NCI-H2196 (cell line): ENCODE results near the gene ARHGEF10L.
"Not testable (repeated sequence)": the region's sequence is repeated elsewhere in the genome, so short reads cannot be mapped to it uniquely, and the experiment has no call there.

ENCODE experiments used
- DNase-seq: peaks from one replicate; lab custom pipeline; 2025; ENCODE audit not compliant: unreplicated experiment; lab: John Stamatoyannopoulos, UW

The ARHGEF10L gene

DNA sequence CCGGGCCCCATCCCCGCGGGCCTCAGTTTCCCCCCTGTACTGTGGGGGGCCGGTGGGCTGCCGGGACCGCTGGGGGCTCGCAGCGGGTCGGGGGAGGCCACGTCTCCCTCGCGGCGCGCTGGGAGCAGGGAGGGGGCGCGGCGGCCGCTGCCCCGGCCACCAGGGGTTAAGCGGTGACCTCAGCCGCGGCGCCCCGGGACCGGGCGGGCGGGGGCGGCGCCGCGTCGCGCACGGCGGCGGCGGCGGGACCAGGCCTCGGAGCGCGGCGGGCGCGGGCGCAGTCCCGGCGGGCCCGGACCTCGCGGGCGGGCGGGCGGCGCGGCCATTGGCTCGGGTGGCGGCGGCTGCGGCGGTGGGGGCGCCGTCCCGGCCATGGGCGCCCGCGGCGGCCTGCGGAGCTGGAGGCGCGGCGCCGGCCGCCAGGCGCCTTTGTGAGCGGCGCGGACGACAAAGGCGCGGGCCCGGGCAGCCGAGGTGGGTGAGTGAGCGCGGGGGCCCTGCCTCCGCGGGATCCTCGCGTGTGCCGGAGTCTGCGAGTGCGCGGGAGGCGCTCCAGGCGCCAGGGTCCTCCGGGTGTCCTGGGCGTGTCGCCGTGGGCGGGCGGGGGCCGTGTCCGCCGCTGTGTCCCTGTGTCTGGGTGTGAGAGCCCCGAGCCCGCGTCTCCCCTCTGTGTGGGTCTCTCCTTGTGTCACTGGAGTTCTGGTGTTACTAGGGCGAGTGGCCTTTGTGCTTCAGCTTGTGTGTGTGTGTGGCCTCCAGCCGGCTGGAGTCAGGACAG lies at the start of gene ARHGEF10L:
ARHGEF10L (plus strand) TSS at position 222 of the 778 bp plus-strand sequence. CDS start 40,898 bp downstream, outside the sequence.
- DNase-seq, result no peak

- DNase-seq, result not testable (repeated sequence)
These were observed 49.6 kb upstream of the ARHGEF10L start for GRCh38 chr1:17489768-17490417.

- not testable (repeated sequence) for DNase-seq
These were observed 48.8 kb upstream of the ARHGEF10L start for GRCh38 chr1:17490667-17491066.

DNA sequence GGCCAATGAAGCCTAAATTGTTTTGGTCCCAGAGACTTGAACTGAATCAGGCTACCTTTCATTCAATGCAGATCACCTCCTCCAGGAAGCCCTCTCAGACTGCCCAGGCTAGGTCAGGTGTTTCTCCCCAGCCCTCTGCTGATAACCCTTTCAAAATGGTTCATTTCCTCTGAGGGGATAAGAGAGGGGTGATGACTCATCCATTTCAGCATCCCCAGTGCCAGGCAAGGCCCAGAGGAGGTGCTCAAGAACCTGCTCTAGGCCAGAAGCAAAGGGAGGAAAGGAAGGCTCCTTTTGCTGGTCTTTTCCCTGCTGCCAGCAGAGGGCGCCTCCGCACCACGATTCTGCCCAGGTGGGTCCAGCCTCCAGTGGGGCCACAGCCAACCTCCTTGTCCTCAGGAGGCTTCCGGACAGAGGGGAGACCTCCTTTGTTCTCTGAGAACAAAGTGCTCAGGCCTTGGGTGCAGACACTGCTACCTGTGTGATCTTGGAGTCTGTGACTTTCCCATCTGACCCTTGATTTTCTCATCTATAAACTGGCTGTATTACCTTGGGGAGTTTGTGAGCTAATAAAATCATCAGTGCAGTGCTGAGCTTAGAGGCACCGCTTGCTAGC lies 45.3 kb upstream of the ARHGEF10L start:
- DNase-seq, result peak; percentile 72

DNA sequence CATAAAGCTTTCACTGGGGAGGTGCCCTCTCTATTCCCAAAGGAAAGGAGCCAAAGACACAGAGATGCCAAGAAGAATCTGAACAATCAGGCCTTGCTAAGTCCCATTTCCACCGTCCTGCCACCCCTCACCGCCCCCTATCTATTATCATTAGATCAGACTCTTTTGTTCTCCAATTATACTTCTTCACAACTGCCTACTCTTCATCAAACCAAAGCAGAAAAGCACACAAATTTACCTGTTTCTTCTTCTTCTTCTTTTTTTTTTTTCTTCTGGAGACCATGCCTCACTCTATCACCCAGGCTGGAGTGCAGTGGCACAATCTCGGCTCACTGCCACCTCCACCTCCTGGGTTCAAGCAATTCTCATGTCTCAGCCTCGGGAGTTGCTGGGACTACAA lies 43.1 kb upstream of the ARHGEF10L start:
- no peak for DNase-seq

DNA sequence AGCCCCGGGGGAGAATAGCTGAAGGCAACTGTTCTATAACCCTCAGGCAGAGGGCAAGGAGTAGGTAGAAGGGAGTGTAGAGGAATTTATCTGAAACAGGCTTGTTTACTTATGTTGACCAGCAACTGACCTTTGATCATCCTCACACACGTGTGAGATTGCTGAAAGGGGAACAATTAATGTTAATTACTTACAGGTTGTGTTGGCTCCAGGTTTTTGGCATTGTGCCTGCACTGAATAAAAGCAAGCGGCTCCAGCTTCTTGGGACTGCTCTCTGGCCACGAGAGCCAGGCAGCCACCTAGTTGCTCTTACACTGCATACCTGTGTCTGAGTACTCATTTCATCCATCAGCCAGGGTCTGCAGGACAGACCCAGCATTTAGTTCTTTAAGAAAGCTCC lies 41.3 kb upstream of the ARHGEF10L start:
- DNase-seq, result no peak

DNA sequence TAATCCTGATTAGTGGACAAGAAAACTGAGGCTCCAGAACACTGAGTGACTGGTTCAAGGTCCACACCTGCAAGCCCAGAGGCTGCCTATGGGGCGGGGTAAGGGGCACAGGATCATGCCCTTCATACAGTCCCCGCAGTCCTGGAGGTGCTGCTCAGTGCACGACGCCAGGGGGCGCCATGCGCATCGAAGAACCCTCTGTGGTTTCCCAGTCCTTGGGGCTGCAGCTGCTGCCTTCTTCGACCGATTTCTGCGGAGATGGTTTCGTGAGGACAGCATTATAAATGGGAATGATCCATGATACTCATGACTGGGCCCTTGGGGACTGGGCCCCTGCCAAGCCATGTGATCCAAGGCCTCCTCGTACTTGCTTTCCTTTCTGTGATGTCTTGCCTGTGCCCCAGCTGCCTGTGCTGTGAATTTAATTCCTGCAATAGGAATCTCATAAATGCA lies 37.1 kb upstream of the ARHGEF10L start:
- peak; percentile 89 for DNase-seq

GRCh38 chr1:17503146-17503545 lies 36.4 kb upstream of the ARHGEF10L start:
- DNase-seq, result no peak

GRCh38 chr1:17507200-17507599 lies 32.3 kb upstream of the ARHGEF10L start:
- not testable (repeated sequence) for DNase-seq

GRCh38 chr1:17507915-17508314 lies 31.6 kb upstream of the ARHGEF10L start:
- no peak for DNase-seq

- DNase-seq, result no peak
These were observed 30.1 kb upstream of the ARHGEF10L start for GRCh38 chr1:17509363-17509762.

DNA sequence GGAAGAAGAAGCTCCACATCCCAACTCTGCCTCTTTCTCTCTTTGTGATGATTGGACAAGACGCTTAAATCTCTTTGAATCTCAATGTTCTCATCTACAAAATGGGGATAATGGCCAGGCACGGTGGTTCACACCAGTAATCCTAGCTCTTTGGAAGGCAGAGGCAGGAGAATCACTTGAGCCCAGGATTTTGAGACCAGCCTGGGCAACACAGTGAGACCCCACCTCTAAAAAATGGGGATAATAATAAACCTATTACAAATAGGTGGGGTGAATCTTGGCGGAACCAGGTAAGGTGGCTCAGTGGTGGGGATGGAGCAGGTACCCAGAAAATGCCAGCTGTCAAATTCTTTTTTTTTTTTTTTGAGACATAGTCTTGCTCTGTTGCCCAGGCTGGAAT lies 29.4 kb upstream of the ARHGEF10L start:
- no peak for DNase-seq

- no peak for DNase-seq
These were observed 28.3 kb upstream of the ARHGEF10L start for GRCh38 chr1:17511188-17511587.

DNA sequence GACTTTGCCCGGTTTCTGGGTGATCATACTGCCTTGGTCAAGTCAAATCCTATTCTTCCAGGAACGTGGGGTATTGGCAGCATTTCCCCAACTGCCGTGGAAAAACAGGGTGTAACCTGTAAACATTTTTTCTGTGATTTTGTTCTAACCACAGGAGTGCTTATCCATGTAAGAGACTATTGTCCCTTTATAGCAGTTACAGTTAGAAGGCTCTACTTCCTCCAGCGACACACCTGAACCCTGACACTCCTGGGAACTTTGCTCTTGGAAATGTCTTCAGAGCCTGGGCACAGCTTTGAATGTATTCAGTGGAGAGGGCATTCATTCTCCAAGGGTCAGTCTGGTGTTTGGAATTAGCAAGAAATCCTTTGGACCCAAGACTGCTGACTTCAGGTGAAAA lies 26.4 kb upstream of the ARHGEF10L start:
- no peak for DNase-seq

DNA sequence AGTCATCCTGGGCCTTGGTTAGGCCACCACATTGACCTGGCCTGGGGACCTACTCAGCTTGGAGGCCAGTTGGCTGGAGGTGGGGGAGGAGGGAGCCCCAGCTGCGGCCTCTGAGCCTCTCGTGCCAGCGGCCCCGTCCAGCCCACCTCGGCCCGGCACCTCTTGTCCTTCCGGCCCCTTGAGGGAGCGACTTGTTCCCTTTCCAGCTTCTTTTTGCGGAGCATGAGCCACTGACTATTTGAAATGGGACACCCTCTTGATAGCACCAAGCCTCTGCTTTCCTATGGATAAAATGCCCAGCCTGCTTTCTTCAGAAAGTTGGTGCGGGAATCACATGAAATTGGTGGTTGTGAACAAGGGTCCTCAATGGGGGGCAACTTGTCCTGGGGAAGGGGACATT lies 24.7 kb upstream of the ARHGEF10L start:
- no peak for DNase-seq

GRCh38 chr1:17515902-17516301 lies 23.6 kb upstream of the ARHGEF10L start:
- no peak for DNase-seq

GRCh38 chr1:17516303-17517214 lies 22.9 kb upstream of the ARHGEF10L start:
- DNase-seq, result no peak

DNA sequence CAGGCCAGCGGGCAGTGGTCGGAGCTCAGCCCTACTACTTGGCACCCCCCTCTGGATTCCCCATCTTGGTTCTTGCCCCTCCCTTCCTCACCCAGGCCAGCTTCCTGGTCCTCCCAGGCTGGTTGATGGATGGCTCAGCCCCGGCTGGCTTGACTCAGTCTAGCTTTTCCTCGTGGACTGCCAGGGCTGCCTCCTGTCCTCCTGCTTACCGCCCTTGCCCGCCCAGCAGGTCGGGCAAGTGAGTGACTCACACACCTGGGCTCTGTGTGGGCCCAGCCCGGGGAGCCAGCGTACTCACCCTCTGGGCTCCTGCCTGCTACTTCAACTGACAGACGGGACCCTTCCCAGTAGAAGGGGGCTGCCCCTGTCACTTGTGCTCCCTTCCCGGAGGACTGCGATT lies 19.5 kb upstream of the ARHGEF10L start:
- no peak for DNase-seq

DNA sequence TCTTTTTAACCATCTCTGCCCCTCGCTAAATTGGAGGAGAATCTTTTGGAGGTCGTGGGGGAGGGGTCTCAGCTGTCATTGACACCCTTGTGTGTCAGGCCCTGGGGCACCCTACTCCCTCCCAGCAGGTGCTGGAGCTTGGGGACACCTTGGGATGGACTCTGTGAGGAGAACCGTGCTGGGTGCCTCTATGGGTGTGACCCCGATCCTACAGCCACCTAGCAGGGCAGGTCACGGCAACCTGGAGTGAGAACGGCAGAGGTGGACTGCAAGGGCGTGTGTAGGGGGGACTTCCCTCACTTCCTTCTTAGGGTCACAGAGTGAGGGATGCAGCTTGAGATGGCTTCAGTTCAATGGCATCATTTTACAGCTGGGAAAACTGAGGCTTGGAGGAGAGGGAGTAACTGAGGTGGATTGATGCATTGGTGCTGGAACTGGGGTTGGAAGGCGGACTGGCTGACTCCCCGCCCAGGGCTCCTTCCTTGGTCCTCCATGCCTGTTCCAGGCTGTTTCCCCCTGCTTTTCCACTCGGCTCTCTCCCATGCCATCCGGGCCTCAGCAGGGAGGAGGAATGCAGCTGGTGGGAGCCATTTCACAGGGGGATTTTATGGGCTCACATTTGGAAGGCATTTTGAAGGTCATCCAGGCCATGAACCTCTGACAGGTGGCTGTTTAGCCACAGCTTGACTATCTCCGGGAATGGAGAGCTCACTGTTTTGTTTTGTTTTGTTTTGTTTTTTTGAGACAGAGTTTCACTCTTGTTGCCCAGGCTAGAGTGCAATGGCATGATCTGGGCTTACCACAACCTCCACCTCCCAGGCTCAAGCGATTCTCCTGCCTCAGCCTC lies 18.8 kb upstream of the ARHGEF10L start:
- no peak for DNase-seq
